ENCODE results near the gene PTPRG. TPM values are rescaled to one million over a fixed set of nuclear protein-coding genes. Genes with fewer than 3 reads are reported as not detected.

The PTPRG gene
- total and polyA plus RNA-seq, 2 donors: 3.9 to 4.1 TPM

DNA sequence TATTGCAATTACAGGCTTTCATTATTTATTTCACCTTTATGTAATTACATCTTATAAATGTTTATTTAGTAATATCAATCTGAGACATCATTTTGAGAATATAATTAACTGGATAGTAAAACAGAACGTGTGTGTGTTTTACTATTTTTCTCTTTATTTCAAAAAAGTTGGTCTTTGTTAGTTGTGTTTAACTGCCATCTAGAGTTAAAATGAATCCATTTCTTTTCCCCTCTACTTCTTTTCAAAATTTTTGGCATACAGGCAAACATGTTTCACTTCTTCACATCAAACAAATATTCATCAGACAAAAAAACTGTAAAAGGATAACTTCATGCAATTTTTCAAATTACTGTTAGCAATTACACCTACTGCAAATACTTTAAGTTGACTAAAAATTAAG is 750.8 kb downstream of the PTPRG start:
- DNase-seq (ENCODE audit: low read depth in 6 of 9, low spot score in 9 of 9): no peak
- Histone ChIP-seq H3K36me3 (ENCODE audit: control insufficient read depth in 2 of 2, insufficient read depth in 2 of 2, low read length in 1 of 2) (no peaks in the 10 kb centered on the region), H3K27ac (ENCODE audit: low read depth in 1 of 2, low read length in 1 of 2) (no peak overlapping the region), H3K4me3 (ENCODE audit: low read length in 2 of 2) (no peak overlapping the region), H3K27me3 (ENCODE audit: control insufficient read depth in 2 of 2, insufficient read depth in 1 of 2, low read length in 1 of 2) (no peaks in the 10 kb centered on the region), H3K4me1 (ENCODE audit: control insufficient read depth in 2 of 2, insufficient read depth in 2 of 2, low read length in 2 of 2) (no peaks in the 10 kb centered on the region), H3K9me3 (ENCODE audit: control insufficient read depth in 2 of 2, insufficient read depth in 1 of 2, low read length in 1 of 2) (no peaks in the 10 kb centered on the region)
- 83% methylated on average over 1 of the region's 1 CpG for WGBS

- Histone ChIP-seq H3K4me1 (ENCODE audit: control insufficient read depth in 2 of 2, insufficient read depth in 2 of 2, low read length in 2 of 2) (peaks cover 3 to 5% of the 10 kb centered on the region in 2 donors), H3K9me3 (ENCODE audit: control insufficient read depth in 2 of 2, insufficient read depth in 1 of 2, low read length in 1 of 2) (peaks cover 0 to 9% of the 10 kb centered on the region in 2 donors), H3K27ac (ENCODE audit: low read depth in 1 of 2, low read length in 1 of 2) (no peak overlapping the region), H3K4me3 (ENCODE audit: low read length in 2 of 2) (no peak overlapping the region), H3K27me3 (ENCODE audit: control insufficient read depth in 2 of 2, insufficient read depth in 1 of 2, low read length in 1 of 2) (peaks cover 2 to 13% of the 10 kb centered on the region in 2 donors), H3K36me3 (ENCODE audit: control insufficient read depth in 2 of 2, insufficient read depth in 2 of 2, low read length in 1 of 2) (no peaks in the 10 kb centered on the region)
- WGBS: 100% methylated on average over 1 of the region's 1 CpG
- no peak for DNase-seq (ENCODE audit: low read depth in 6 of 9, low spot score in 9 of 9)
Measured at GRCh38 chr3:62316525-62316924, 755.2 kb downstream of the PTPRG start.

- no peak for DNase-seq (ENCODE audit: low read depth in 6 of 9, low spot score in 9 of 9)
- Histone ChIP-seq H3K4me3 (ENCODE audit: low read length in 2 of 2) (peak overlapping the region in 1 of 2 donors; percentile 45), H3K4me1 (ENCODE audit: control insufficient read depth in 2 of 2, insufficient read depth in 2 of 2, low read length in 2 of 2) (peaks cover 3 to 5% of the 10 kb centered on the region in 2 donors), H3K9me3 (ENCODE audit: control insufficient read depth in 2 of 2, insufficient read depth in 1 of 2, low read length in 1 of 2) (peaks cover 0 to 9% of the 10 kb centered on the region in 2 donors), H3K27me3 (ENCODE audit: control insufficient read depth in 2 of 2, insufficient read depth in 1 of 2, low read length in 1 of 2) (peaks cover 2 to 13% of the 10 kb centered on the region in 2 donors), H3K27ac (ENCODE audit: low read depth in 1 of 2, low read length in 1 of 2) (peak overlapping the region in 1 of 2 donors; percentile 48), H3K36me3 (ENCODE audit: control insufficient read depth in 2 of 2, insufficient read depth in 2 of 2, low read length in 1 of 2) (no peaks in the 10 kb centered on the region)
- 41% methylated on average over 12 of the region's 12 CpGs for WGBS
Measured at GRCh38 chr3:62318365-62318751, 757.0 kb downstream of the PTPRG start.

DNA sequence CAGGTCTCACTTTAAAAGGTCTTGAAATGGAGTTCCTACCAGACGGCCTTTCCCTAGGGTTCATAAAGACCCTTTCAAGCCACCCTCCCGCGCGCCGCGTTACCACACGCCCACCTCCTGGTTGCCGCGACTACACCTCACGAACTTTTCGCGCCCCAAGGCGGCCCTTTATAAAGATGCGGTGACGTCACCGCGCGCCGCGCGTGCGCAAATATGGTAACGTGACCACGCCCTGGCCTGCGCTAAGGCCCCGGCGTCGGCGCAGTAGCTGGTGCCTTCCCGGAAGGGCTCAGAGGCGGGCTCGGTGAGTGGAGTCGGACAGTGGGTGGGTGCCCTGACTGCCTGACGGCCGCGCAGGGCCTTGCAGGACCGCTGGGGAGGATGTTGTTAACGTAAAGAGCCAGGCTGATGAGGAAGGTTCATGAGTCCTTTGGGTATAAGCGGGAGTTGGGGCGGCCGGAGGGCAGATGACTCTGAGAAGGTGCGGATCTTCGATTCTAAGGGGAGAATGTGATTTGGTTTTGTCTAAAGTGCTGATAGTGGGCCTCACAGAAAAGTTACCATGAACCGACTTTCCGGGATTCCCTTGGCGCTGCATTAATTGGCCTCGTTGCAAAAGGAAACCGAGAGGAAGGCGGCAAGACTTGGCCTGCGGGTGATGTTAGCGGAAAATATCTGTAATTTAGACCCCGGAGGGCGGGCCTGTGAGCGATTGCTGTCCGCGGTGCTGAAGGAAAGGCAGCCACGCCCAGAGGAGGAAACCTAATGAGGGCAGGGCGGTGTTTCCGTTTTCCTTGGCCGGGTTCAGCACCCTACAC is 757.6 kb downstream of the PTPRG start:
- Histone ChIP-seq H3K4me1 (ENCODE audit: control insufficient read depth in 2 of 2, insufficient read depth in 2 of 2, low read length in 2 of 2) (peaks cover 3 to 5% of the 10 kb centered on the region in 2 donors), H3K27me3 (ENCODE audit: control insufficient read depth in 2 of 2, insufficient read depth in 1 of 2, low read length in 1 of 2) (peaks cover 2 to 13% of the 10 kb centered on the region in 2 donors), H3K9me3 (ENCODE audit: control insufficient read depth in 2 of 2, insufficient read depth in 1 of 2, low read length in 1 of 2) (peaks cover 0 to 9% of the 10 kb centered on the region in 2 donors), H3K27ac (ENCODE audit: low read depth in 1 of 2, low read length in 1 of 2) (peak overlapping the region; percentile 48 to 65), H3K36me3 (ENCODE audit: control insufficient read depth in 2 of 2, insufficient read depth in 2 of 2, low read length in 1 of 2) (no peaks in the 10 kb centered on the region), H3K4me3 (ENCODE audit: low read length in 2 of 2) (peak overlapping the region; percentile 45 to 47)
- WGBS: 6% methylated on average over 60 of the region's 60 CpGs
- peak in 6 of 9 donors; percentile 6 to 62 (median 32) for DNase-seq (ENCODE audit: low read depth in 6 of 9, low spot score in 9 of 9)

DNA sequence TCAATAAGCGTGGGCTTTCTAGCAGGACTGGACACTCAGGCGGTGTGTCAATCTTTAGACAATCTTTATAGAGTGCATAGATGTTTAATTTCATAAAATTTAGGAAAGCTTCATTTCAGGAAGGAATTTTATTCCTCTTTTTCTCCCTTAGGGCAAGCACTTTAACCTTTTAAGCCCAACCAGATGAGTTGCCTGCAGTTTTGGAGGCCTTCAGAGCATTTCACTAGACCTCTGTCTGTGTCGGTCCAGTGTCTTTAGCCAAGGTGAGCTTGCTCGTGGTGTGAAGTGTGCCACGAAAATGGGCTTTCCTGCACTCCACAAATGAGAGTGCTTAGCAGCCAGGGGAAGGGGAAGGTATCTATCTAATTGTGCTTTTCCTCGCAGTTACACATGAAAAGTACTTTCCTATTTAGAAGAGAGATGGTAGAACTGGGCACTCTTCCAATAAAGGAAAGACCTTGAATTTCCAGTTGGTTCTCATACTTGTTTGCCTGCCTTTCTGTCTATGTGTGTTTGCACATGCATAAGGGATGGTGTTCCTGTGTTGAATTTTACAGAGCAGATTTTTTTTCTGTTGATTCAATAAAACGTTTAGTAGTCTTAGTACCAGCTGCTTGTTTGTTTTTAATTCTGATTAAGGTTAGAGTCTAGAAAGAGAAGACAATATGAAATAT is 758.3 kb downstream of the PTPRG start:
- H3K9me3 ChIP-seq (ENCODE audit: control insufficient read depth in 2 of 2, insufficient read depth in 1 of 2, low read length in 1 of 2): peaks cover 0 to 9% of the 10 kb centered on the region in 2 donors
- H3K27ac ChIP-seq (ENCODE audit: low read depth in 1 of 2, low read length in 1 of 2): no peak overlapping the region
- peaks cover 2 to 13% of the 10 kb centered on the region in 2 donors for H3K27me3 ChIP-seq (ENCODE audit: control insufficient read depth in 2 of 2, insufficient read depth in 1 of 2, low read length in 1 of 2)
- no peaks in the 10 kb centered on the region for H3K36me3 ChIP-seq (ENCODE audit: control insufficient read depth in 2 of 2, insufficient read depth in 2 of 2, low read length in 1 of 2)
- no peak for DNase-seq (ENCODE audit: low read depth in 6 of 9, low spot score in 9 of 9)
- peaks cover 3 to 5% of the 10 kb centered on the region in 2 donors for H3K4me1 ChIP-seq (ENCODE audit: control insufficient read depth in 2 of 2, insufficient read depth in 2 of 2, low read length in 2 of 2)
- H3K4me3 ChIP-seq (ENCODE audit: low read length in 2 of 2): no peak overlapping the region
- WGBS: 84% methylated on average over 7 of the region's 7 CpGs

GRCh38 chr3:62323241-62323640 is 761.9 kb downstream of the PTPRG start:
- Histone ChIP-seq H3K9me3 (ENCODE audit: control insufficient read depth in 2 of 2, insufficient read depth in 1 of 2, low read length in 1 of 2) (peaks cover 0 to 9% of the 10 kb centered on the region in 2 donors), H3K27ac (ENCODE audit: low read depth in 1 of 2, low read length in 1 of 2) (no peak overlapping the region), H3K27me3 (ENCODE audit: control insufficient read depth in 2 of 2, insufficient read depth in 1 of 2, low read length in 1 of 2) (peaks cover 2 to 12% of the 10 kb centered on the region in 2 donors), H3K4me3 (ENCODE audit: low read length in 2 of 2) (no peak overlapping the region), H3K36me3 (ENCODE audit: control insufficient read depth in 2 of 2, insufficient read depth in 2 of 2, low read length in 1 of 2) (no peaks in the 10 kb centered on the region), H3K4me1 (ENCODE audit: control insufficient read depth in 2 of 2, insufficient read depth in 2 of 2, low read length in 2 of 2) (peaks cover 3 to 5% of the 10 kb centered on the region in 2 donors)
- DNase-seq (ENCODE audit: low read depth in 6 of 9, low spot score in 9 of 9): no peak
- 94% methylated on average over 1 of the region's 1 CpG for WGBS

DNA sequence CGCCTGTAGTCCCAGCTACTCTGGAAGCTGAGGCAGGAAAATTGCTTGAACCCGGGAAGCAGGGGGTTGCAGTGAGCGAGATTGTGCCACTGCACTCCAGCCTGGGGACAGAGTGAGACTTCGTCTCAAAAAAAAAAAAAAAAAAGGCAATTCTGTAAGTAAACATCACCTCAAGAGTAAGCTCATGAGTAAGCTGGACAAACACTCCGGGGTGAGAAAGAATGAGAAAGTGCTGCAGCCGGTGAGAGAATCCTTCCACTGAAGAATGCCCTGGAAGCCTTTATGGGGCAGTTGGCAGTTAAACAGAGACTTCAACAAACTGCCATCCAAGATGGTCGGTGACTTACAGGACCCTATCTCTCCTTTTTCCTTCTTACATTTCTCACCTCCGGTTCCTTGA is 764.5 kb downstream of the PTPRG start:
- Histone ChIP-seq H3K36me3 (ENCODE audit: control insufficient read depth in 2 of 2, insufficient read depth in 2 of 2, low read length in 1 of 2) (no peaks in the 10 kb centered on the region), H3K27me3 (ENCODE audit: control insufficient read depth in 2 of 2, insufficient read depth in 1 of 2, low read length in 1 of 2) (no peaks in the 10 kb centered on the region), H3K9me3 (ENCODE audit: control insufficient read depth in 2 of 2, insufficient read depth in 1 of 2, low read length in 1 of 2) (no peaks in the 10 kb centered on the region), H3K4me3 (ENCODE audit: low read length in 2 of 2) (no peak overlapping the region), H3K27ac (ENCODE audit: low read depth in 1 of 2, low read length in 1 of 2) (no peak overlapping the region), H3K4me1 (ENCODE audit: control insufficient read depth in 2 of 2, insufficient read depth in 2 of 2, low read length in 2 of 2) (no peaks in the 10 kb centered on the region)
- no peak for DNase-seq (ENCODE audit: low read depth in 6 of 9, low spot score in 9 of 9)
- WGBS: 98% methylated on average over 8 of the region's 8 CpGs

- Histone ChIP-seq H3K4me1 (ENCODE audit: control insufficient read depth in 2 of 2, insufficient read depth in 2 of 2, low read length in 2 of 2) (no peaks in the 10 kb centered on the region), H3K9me3 (ENCODE audit: control insufficient read depth in 2 of 2, insufficient read depth in 1 of 2, low read length in 1 of 2) (no peaks in the 10 kb centered on the region), H3K4me3 (ENCODE audit: low read length in 2 of 2) (no peak overlapping the region), H3K27ac (ENCODE audit: low read depth in 1 of 2, low read length in 1 of 2) (no peak overlapping the region), H3K36me3 (ENCODE audit: control insufficient read depth in 2 of 2, insufficient read depth in 2 of 2, low read length in 1 of 2) (no peaks in the 10 kb centered on the region), H3K27me3 (ENCODE audit: control insufficient read depth in 2 of 2, insufficient read depth in 1 of 2, low read length in 1 of 2) (no peaks in the 10 kb centered on the region)
- 96% methylated on average over 5 of the region's 5 CpGs for WGBS
- no peak for DNase-seq (ENCODE audit: low read depth in 6 of 9, low spot score in 9 of 9)
Measured at GRCh38 chr3:62329971-62330370, 768.6 kb downstream of the PTPRG start.

GRCh38 chr3:62332017-62332416 is 770.6 kb downstream of the PTPRG start:
- no peaks in the 10 kb centered on the region for H3K36me3 ChIP-seq (ENCODE audit: control insufficient read depth in 2 of 2, insufficient read depth in 2 of 2, low read length in 1 of 2)
- no peaks in the 10 kb centered on the region for H3K27me3 ChIP-seq (ENCODE audit: control insufficient read depth in 2 of 2, insufficient read depth in 1 of 2, low read length in 1 of 2)
- 94% methylated on average over 1 of the region's 1 CpG for WGBS
- no peaks in the 10 kb centered on the region for H3K4me1 ChIP-seq (ENCODE audit: control insufficient read depth in 2 of 2, insufficient read depth in 2 of 2, low read length in 2 of 2)
- no peak overlapping the region for H3K4me3 ChIP-seq (ENCODE audit: low read length in 2 of 2)
- H3K9me3 ChIP-seq (ENCODE audit: control insufficient read depth in 2 of 2, insufficient read depth in 1 of 2, low read length in 1 of 2): no peaks in the 10 kb centered on the region
- no peak for DNase-seq (ENCODE audit: low read depth in 6 of 9, low spot score in 9 of 9)
- H3K27ac ChIP-seq (ENCODE audit: low read depth in 1 of 2, low read length in 1 of 2): no peak overlapping the region
